AG04450 (cell line): ENCODE data around the gene ARMH2. TPM values are rescaled to one million over a fixed set of nuclear protein-coding genes. Genes with fewer than 3 reads are reported as not detected.

ENCODE experiments used
- CTCF ChIA-PET: fragments of 300-600, 350-600 bp; formaldehyde crosslinking; extraction: SDS; loops from one replicate; lab custom pipeline; 2022; ENCODE audit warnings: antibody characterized with exemption, inconsistent platforms; lab: Charles Lee
- POLR2A ChIA-PET: fragments of 350-600 bp; formaldehyde crosslinking; extraction: SDS; loops from one replicate; lab custom pipeline; 2021; ENCODE audit warnings: antibody characterized with exemption, inconsistent platforms; lab: Yijun Ruan, JAX
- DNase-seq: peaks from one replicate; pipeline ENCODE4 v3.0.0-alpha.2; 2011; ENCODE audit warnings: low read depth, low spot score
- H3K27ac ChIP-seq: one replicate; pipeline ENCODE4 v1.5.1; 2012; ENCODE audit warnings: low read depth, low read length, control low read depth
- H3K27me3 ChIP-seq: one replicate; pipeline ENCODE4 v1.6.0; 2012; ENCODE audit warnings: low read length; ENCODE audit not compliant: control insufficient read depth, insufficient read depth
- H3K4me3 ChIP-seq: 2 replicates; pipeline ENCODE4 v1.5.1; 2011; ENCODE audit warnings: mild to moderate bottlenecking, low read depth, low read length, control low read depth
- H3K9me3 ChIP-seq: 2 replicates; pipeline ENCODE4 v1.5.1; 2012; ENCODE audit warnings: low read length; ENCODE audit not compliant: control insufficient read depth, insufficient read depth
- CTCF ChIP-seq: IDR thresholded peaks from 2 replicates; pipeline ENCODE4 v1.5.1; 2011; ENCODE audit warnings: low read depth, low read length, control low read depth, inconsistent platforms
- polyA plus RNA-seq: library from polyadenylated mRNA; depleted of rRNA; stranded (reverse); fragments of >200 nt; gene quantifications from 2 replicates; pipeline ENCODE4 v1.2.3, GENCODE V29; 2011

The ARMH2 gene
- polyA plus RNA-seq, 1 experiment: not detected

- CTCF ChIA-PET: interaction anchor here (0.6 to 2.3 kb wide), 3 partner anchors 11 to 214 kb away, joined by 3 to 6 read pairs (median 3); no protein-coding TSS in a partner anchor
- no peak for TF ChIP-seq CTCF
Measured at GRCh38 chr6:24778121-24778520, 20.6 kb downstream of the ARMH2 start.

GRCh38 chr6:24777227-24777626 is 21.5 kb downstream of the ARMH2 start:
- TF ChIP-seq CTCF: no peak
- ChIA-PET CTCF (no interaction called here), POLR2A (no interaction called here)
- H3K9me3 ChIP-seq: no peaks in the 10 kb centered on the region; the same call in 1 of the 2 replicates
- no peak overlapping the region; the same call in 1 of the 2 replicates for H3K4me3 ChIP-seq
- H3K27me3 ChIP-seq: no peaks in the 10 kb centered on the region
- H3K27ac ChIP-seq: no peak overlapping the region
- no peak for DNase-seq

More at GRCh38 chr6:24778121-24778520, 20.6 kb downstream of the ARMH2 start:
- H3K9me3 ChIP-seq: no peaks in the 10 kb centered on the region; the same call in 1 of the 2 replicates
- POLR2A ChIA-PET: no interaction called here
- no peaks in the 10 kb centered on the region for H3K27me3 ChIP-seq
- H3K4me3 ChIP-seq: no peak overlapping the region
- no peak for DNase-seq
- no peak overlapping the region for H3K27ac ChIP-seq

GRCh38 chr6:24775520-24776058 is 23.1 kb downstream of the ARMH2 start:
- CTCF ChIA-PET: interaction anchor here (0.5 to 2.6 kb wide), 4 partner anchors 28 to 295 kb away, joined by 3 to 12 read pairs (median 3); no protein-coding TSS in a partner anchor
- POLR2A ChIA-PET: interaction anchor here (0.5 to 0.6 kb wide), 2 partner anchors 57 to 504 kb away, joined by 3 to 4 read pairs; partner anchors contain the start of gene C6orf62
- no peak for DNase-seq
- peak overlapping the region; percentile 100 for H3K4me3 ChIP-seq
- H3K27me3 ChIP-seq: no peaks in the 10 kb centered on the region
- TF ChIP-seq CTCF: no peak
- peak overlapping the region; percentile 89 for H3K27ac ChIP-seq
- H3K9me3 ChIP-seq: no peaks in the 10 kb centered on the region; the same call in 1 of the 2 replicates

DNA sequence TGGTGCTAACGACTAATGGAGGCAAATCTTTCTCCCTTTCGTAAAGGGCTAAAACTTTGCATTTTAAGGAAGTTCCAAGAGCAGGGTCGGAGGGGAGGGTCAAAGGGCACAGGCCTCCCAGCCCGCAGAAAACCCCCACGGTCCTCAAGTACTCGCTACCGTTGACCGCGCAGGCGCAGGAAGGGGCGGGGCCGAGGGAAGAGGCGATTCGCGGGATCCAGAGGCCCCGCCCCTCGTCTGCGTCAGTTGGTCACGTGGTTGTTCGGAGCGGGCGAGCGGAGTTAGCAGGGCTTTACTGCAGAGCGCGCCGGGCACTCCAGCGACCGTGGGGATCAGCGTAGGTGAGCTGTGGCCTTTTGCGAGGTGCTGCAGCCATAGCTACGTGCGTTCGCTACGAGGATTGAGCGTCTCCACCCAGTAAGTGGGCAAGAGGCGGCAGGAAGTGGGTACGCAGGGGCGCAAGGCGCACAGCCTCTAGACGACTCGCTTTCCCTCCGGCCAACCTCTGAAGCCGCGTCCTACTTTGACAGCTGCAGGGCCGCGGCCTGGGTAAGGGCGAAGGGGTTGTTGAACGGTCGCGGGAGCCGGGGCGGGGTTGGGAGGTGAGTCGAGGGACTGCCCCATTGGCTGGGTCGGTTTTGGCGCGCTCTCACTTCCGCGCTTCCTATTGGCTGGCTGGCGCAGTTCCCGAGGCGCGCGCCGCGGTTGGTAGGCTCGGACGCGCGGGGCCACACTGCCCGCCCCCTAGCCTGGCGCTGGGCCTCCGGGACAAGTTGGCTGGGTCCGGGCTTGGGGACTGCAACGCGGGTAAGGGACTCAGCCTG is 23.8 kb downstream of the ARMH2 start, which contains the start of gene GMNN:
TSS of gene GMNN (plus strand) at position 242 of the 824 bp plus-strand sequence. CDS start 2,310 bp downstream, outside the sequence.
- Histone ChIP-seq H3K27me3 (no peaks in the 10 kb centered on the region), H3K9me3 (no peaks in the 10 kb centered on the region; the same call in 1 of the 2 replicates), H3K27ac (peak within 1 kb of the TSS; percentile 91), H3K4me3 (peak within 1 kb of the TSS; percentile 100)
- CTCF ChIA-PET: interaction anchor here (0.8 to 2.6 kb wide), 5 partner anchors 29 to 296 kb away, joined by 3 to 12 read pairs (median 3); partner anchors contain the start of genes ACOT13 and TDP2
- POLR2A ChIA-PET: interaction anchor here (0.5 to 0.6 kb wide), 2 partner anchors 56 to 505 kb away, joined by 3 to 4 read pairs; partner anchors contain the start of gene C6orf62
- no peak for TF ChIP-seq CTCF
- DNase-seq: peak; percentile 73
